GM21526 (cell line): ENCODE data around the gene STEEP1.
A peak's percentile ranks its signal among the peaks of the same experiment; 100 is the strongest.

Experiments used
- ATAC-seq: cut with Tn5 transposase; IDR thresholded peaks from one replicate; pipeline ENCODE4 v1.9.1; 2021; ENCODE audit warnings: moderate library complexity; ENCODE audit not compliant: unreplicated experiment, low FRiP score

The STEEP1 gene

GRCh38 chrX:119565107-119565663 is at the start of gene STEEP1:
Gene STEEP1, minus strand, starts transcription at chrX:119565409. Its CDS starts 54 bp downstream, at chrX:119565355.
- ATAC-seq: peak; percentile 79

- no peak for ATAC-seq
These were observed 49.6 kb upstream of the STEEP1 start for GRCh38 chrX:119614776-119615175.

- no peak for ATAC-seq
These were observed 41.8 kb upstream of the STEEP1 start for GRCh38 chrX:119607018-119607389.

GRCh38 chrX:119606280-119607017 is 41.2 kb upstream of the STEEP1 start, which contains the start of gene NKRF:
Gene NKRF, minus strand, starts transcription at chrX:119606424.
- ATAC-seq: peak; percentile 60

DNA sequence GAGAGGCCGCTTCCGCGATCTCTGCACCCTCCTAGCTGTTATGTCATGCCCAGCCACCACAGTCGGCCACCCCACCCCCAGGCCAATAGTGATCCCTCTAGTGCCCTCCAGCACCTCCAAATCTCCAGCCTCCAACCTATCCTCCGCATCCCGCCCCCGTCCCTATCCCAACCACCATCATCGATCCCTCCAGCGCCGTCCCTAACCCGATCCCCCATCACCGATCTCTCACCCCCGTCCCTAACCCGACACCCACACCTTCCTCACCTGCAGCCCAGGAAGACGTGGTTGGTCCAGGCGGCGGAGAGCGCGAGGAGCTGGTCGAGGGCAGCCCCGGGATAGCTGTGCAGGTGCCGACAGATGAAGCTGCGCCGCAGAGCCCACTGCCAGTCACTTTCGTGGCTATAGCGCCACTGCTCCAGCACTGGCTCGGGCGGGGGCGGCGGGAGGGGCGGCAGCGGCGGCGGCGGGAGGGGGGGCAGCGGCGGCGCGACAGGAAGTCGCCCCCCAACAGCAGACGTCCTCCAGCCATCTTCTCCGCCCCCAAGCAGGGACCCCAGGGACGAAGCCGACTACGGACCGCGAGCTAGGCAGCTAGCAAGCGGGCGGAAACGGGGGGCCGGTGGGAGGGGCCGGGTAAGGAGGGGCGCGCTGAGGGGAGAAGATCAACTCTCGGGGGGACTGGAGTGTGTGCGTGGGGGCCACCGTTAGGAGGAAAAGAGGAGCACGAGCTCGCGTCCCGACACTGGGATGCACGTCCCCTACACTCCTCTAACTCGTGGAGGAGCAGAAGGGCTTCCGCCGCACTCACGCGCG is 40.5 kb upstream of the STEEP1 start:
- ATAC-seq: peak; percentile 20

GRCh38 chrX:119604766-119605463 is 39.7 kb upstream of the STEEP1 start:
- ATAC-seq: no peak

DNA sequence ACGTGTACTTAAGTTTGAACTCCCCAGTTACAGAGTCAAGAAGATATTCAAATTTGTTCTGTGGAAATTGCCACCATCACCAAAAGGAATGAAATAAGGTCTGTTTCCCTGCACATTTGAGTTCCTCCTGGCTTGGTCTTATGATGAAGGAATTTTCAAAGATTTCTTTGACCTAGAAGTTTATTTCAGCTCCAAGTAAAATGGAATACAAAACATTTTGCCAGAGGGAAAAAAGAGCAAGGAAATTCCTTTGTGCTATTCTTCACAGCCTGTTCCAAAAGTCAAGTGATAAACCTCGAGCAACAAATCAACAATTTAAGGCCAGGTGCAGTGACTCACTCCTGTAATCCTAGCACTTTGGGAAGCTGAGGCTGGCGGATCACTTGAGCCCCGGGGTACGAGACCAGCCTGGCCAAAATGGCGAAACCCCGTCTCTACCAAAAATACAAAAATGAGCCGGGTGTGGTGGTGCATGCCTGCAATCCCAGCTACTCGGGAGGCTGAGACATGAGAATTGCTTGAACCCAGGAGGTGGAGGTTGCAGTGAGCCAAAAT is 37.6 kb upstream of the STEEP1 start:
- no peak for ATAC-seq

DNA sequence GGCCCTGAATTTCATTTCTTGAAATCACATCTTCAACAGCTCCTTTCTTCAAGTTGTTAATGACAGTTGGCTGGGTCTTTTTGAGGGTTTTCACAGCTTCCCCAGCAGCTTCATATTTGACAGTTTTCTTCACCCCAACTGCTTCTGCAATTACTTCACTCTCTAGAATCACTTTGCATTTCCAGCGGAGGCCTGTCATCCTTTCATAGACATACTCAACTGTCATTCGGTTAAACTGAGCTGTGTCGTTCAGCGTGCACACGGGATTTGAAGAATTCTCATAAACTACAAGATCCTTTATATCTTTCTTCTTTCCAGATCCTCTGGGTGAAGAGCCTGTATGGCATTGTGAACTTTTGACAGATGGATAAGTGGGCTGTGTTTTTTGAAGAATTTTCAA is 24.6 kb upstream of the STEEP1 start:
- ATAC-seq: no peak

- ATAC-seq: no peak
These were observed 18.3 kb upstream of the STEEP1 start for GRCh38 chrX:119583431-119584059.

DNA sequence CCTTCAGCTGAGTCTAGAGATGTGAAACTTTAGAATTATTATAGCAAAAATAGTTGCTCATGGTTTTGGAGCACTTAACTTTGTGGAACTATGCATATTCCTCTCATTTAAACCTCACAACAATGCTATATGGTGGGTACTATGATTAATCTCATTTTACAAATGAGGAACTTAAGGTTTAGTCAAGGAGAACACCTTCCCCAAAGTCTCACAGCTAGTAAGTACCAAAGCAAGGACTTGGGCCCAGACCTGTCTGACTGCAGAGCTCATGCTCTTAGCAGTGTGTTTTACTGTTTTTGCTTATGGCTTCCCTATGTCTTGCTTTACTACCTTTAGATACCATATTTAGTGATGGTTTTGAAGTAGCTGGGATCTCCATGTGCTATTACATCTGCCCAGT is 14.2 kb upstream of the STEEP1 start:
- ATAC-seq: no peak

DNA sequence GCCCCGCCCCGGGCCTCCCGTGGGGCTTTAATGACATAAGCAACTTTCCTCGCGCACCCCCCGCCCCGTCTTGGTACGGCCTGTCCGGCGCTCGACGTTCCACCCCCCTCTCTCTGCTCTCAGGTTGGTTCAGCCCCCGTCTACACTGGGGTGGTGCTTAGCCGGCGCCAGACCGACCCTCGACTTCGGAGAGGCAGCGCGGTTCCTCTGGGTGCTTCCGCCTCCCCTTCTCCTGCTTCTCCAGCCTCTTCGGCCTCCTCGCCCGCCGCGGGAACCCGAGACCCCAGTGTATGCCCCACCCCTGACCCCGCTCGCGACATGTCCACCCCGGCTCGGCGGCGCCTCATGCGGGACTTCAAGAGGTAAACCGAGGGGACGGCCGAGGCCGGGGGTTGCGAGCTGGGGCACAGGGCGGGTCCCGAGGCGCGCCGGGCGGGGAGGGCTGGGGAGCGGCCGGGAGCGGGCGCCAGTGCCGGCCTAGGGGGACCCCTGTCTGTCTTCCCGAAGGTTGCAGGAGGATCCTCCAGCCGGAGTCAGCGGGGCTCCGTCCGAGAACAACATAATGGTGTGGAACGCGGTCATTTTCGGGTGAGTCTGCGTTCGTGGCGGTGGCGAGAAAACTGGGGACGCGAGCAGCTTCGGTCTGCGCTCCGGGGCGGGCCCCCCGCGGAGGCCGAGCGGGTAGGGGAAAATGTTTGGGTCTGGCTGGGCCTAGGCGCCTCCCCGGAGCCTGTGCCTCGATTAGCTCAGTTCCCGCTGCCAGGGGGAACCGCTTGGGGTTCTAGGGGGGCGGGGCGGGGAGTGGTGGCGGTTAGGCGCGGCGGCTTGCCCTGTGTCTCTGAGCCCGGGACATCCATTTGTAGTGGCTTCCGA is 9.4 kb upstream of the STEEP1 start, which contains the start of gene UBE2A:
UBE2A (plus strand) TSS at position 170 of the 873 bp plus-strand sequence; CDS start at position 319, 149 bp downstream.
- peak; percentile 66 for ATAC-seq

GRCh38 chrX:119573840-119574393 is 8.7 kb upstream of the STEEP1 start:
- peak; percentile 4 for ATAC-seq

DNA sequence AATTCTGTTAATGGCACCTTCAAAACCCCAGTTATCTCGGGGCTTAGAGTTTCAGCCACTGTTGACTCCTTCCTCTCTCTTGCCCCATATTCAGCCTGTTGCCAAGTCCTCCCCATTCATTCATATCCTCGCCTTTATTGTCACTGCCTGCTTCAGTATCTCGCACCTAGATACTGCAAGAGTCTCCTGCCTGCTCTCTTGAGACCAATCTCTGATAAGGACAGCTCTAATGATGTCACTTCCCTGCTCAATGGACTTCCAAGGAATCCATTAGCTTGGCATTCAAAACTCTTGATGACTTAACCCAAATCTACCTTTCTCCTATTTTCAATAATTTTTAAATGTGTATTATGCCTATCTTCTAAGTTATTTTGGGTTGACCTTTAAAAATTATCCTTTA is 8.0 kb upstream of the STEEP1 start:
- ATAC-seq: no peak

DNA sequence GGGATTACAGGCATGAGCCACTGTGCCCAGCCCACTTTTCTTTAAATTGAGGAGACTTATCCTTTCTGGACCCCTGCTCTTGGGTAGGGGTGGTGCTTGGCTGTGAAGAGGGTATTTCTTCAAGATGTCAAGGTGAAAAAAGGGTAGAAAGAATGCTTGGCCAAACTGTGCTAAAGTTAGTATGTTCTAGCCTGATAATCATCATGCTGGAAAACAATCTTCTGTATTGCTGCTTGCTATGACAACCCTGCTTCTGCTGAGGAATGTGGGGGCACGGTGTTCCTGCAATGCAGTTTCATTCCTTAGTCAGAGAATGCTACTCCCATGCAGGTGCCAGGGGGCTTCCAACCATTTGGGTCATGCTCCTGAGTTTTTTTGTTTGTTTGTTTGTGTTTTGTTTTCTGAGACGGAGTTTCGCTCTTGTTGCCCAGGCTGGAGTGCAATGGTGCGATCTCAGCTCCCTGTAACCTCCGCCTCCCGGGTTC is 5.2 kb upstream of the STEEP1 start:
- ATAC-seq: no peak

- no peak for ATAC-seq
These were observed 12.7 kb downstream of the STEEP1 start for GRCh38 chrX:119552508-119552907.

- no peak for ATAC-seq
These were observed 15.7 kb downstream of the STEEP1 start for GRCh38 chrX:119549327-119550016.

DNA sequence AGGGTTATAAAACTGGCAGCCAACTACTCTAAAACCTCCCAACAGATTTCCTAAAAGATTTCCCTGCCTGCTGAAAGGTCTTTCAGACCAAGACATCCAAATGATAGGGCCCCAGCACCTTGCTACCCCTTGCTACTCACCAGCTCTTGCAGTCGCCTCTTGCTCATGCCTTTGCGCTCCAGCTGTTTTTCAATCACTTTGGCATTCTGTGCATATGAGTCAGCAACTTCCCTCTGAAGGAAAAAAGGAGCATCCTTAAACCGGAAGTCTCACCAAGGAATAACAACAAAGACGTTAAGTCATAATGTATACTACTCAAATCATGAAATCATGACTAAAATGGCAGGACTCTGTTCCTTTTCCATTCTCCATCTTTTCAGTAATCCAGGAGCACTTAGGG is 24.0 kb downstream of the STEEP1 start:
- ATAC-seq: no peak

GRCh38 chrX:119539872-119540271 is 25.3 kb downstream of the STEEP1 start:
- no peak for ATAC-seq
